Measurements from ENCODE around the gene FOXP1. TPM values are rescaled to one million over a fixed set of nuclear protein-coding genes. Genes with fewer than 3 reads are reported as not detected.

The FOXP1 gene
- total and polyA plus RNA-seq, 2 of the 13 experiments (the other 11 are each of a cell fraction or from before 2014, with no cell fraction given): 40.4 to 59.0 TPM

DNA sequence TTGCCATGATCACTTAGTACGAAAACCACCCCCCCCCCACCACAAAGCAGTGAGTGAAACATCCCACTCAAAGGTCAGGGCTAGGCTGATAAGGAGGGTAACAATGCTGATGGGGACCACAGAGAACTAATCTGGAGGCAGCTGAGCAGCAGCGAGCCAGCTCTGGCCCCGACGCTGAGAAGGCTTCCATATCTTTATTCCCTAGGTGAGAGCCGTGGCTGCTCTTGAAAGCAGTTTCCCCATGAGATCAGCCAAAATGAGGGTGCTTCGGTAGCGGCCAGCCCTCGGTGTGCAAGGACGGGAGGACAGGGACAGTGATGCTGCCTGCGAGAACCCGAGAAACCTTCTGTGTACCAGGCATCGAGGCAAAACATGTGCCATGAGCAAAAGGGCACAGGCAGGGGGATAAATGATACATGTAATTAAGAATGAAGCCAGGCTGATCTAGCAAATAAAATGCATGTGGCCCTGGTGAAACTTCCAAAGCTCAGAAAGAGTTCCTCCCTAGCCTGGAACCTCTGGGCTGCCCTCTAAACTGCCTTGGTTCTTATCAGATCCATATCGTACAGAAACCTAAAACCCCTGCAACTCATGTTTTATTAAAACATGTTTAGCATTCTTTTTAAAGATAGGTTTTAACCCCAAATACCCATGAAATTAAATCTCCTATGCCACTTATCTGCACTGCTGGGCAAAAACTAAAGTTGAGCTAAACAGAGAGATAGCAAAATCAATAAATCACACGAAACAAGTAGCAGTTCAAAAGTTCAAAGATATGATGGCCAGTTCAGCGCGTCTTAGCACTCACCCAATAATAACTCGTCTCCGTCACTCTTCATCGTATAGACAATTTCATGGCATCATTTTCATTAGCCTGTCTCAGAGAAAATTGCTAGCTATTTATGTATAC, 337.3 kb downstream of the FOXP1 start (continued):
- TF ChIP-seq, protein P1, sequence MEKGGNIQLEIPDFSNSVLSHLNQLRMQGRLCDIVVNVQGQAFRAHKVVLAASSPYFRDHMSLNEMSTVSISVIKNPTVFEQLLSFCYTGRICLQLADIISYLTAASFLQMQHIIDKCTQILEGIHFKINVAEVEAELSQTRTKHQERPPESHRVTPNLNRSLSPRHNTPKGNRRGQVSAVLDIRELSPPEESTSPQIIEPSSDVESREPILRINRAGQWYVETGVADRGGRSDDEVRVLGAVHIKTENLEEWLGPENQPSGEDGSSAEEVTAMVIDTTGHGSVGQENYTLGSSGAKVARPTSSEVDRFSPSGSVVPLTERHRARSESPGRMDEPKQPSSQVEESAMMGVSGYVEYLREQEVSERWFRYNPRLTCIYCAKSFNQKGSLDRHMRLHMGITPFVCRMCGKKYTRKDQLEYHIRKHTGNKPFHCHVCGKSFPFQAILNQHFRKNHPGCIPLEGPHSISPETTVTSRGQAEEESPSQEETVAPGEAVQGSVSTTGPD (CRISPR knock-in tag; IDR thresholded peaks at IDR 0.05): no peak
- TF ChIP-seq RXRA (CRISPR knock-in tag; IDR thresholded peaks at IDR 0.05) (no peak), HNF4G (IDR thresholded peaks at IDR 0.05; ENCODE audit: borderline replicate concordance, low read depth, low read length) (peak; percentile 62; the same call in 1 of the 2 replicates), HNF4G (CRISPR knock-in tag; IDR thresholded peaks at IDR 0.05; ENCODE audit: borderline replicate concordance, low read depth) (peak; percentile 31; the same call in 1 of the 2 replicates), GATAD2A (CRISPR knock-in tag; IDR thresholded peaks at IDR 0.05) (peak; percentile 73), KLF13 (CRISPR knock-in tag; IDR thresholded peaks at IDR 0.05) (no peak), MAF1 (CRISPR knock-in tag; IDR thresholded peaks at IDR 0.05; ENCODE audit: borderline replicate concordance) (no peak), ZNF30 (CRISPR knock-in tag; IDR thresholded peaks at IDR 0.05) (no peak), ZNF776 (CRISPR knock-in tag; IDR thresholded peaks at IDR 0.05) (no peak), IRF2 (CRISPR knock-in tag; IDR thresholded peaks at IDR 0.05) (no peak), HHEX (CRISPR knock-in tag; IDR thresholded peaks at IDR 0.05) (no peak), ZNF552 (CRISPR knock-in tag; IDR thresholded peaks at IDR 0.05; ENCODE audit: borderline replicate concordance) (no peak), NONO (IDR thresholded peaks at IDR 0.05) (no peak), NONO (CRISPR knock-in tag; conservative IDR thresholded peaks at IDR 0.05) (0 out of 2 replicates have a peak, but pooled peaks have one; percentile 21), PLRG1 (conservative IDR thresholded peaks at IDR 0.05) (no peak), ZKSCAN1 (IDR thresholded peaks at IDR 0.05; ENCODE audit: low read length) (no peak), CEBPB (IDR thresholded peaks at IDR 0.05; ENCODE audit: borderline replicate concordance, low read depth, low read length) (no peak), GABPB1 (CRISPR knock-in tag; IDR thresholded peaks at IDR 0.05) (no peak), ZNF549 (CRISPR knock-in tag; IDR thresholded peaks at IDR 0.05) (no peak), SRSF4 (IDR thresholded peaks at IDR 0.05; ENCODE audit: low read depth, low read length, poor library complexity, severe bottlenecking) (no peak), ZNF777 (CRISPR knock-in tag; IDR thresholded peaks at IDR 0.05) (no peak), U2AF1 (optimal IDR thresholded peaks at IDR 0.05; ENCODE audit: low read depth, low read length) (no peak), ZNF724P (CRISPR knock-in tag; IDR thresholded peaks at IDR 0.05; ENCODE audit: borderline replicate concordance) (no peak), ZBTB20 (CRISPR knock-in tag; IDR thresholded peaks at IDR 0.05; ENCODE audit: borderline replicate concordance, low read depth) (no peak)
- TF ChIP-seq, protein P2, sequence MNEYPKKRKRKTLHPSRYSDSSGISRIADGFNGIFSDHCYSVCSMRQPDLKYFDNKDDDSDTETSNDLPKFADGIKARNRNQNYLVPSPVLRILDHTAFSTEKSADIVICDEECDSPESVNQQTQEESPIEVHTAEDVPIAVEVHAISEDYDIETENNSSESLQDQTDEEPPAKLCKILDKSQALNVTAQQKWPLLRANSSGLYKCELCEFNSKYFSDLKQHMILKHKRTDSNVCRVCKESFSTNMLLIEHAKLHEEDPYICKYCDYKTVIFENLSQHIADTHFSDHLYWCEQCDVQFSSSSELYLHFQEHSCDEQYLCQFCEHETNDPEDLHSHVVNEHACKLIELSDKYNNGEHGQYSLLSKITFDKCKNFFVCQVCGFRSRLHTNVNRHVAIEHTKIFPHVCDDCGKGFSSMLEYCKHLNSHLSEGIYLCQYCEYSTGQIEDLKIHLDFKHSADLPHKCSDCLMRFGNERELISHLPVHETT (CRISPR knock-in tag; conservative IDR thresholded peaks at IDR 0.05): no peak
- TF ChIP-seq, protein P3, sequence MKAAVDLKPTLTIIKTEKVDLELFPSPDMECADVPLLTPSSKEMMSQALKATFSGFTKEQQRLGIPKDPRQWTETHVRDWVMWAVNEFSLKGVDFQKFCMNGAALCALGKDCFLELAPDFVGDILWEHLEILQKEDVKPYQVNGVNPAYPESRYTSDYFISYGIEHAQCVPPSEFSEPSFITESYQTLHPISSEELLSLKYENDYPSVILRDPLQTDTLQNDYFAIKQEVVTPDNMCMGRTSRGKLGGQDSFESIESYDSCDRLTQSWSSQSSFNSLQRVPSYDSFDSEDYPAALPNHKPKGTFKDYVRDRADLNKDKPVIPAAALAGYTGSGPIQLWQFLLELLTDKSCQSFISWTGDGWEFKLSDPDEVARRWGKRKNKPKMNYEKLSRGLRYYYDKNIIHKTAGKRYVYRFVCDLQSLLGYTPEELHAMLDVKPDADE (CRISPR knock-in tag; IDR thresholded peaks at IDR 0.05): no peak
- TF ChIP-seq, protein P4, sequence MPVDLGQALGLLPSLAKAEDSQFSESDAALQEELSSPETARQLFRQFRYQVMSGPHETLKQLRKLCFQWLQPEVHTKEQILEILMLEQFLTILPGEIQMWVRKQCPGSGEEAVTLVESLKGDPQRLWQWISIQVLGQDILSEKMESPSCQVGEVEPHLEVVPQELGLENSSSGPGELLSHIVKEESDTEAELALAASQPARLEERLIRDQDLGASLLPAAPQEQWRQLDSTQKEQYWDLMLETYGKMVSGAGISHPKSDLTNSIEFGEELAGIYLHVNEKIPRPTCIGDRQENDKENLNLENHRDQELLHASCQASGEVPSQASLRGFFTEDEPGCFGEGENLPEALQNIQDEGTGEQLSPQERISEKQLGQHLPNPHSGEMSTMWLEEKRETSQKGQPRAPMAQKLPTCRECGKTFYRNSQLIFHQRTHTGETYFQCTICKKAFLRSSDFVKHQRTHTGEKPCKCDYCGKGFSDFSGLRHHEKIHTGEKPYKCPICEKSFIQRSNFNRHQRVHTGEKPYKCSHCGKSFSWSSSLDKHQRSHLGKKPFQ (CRISPR knock-in tag; IDR thresholded peaks at IDR 0.05; ENCODE audit: insufficient replicate concordance): no peak
